Hepatic stellate cell (primary cell): ENCODE data around the gene TMEM219.

ENCODE experiments used
- DNase-seq: peaks from one replicate; pipeline ENCODE4 v3.0.0; 2011; ENCODE audit warnings: low spot score

The TMEM219 gene

DNA sequence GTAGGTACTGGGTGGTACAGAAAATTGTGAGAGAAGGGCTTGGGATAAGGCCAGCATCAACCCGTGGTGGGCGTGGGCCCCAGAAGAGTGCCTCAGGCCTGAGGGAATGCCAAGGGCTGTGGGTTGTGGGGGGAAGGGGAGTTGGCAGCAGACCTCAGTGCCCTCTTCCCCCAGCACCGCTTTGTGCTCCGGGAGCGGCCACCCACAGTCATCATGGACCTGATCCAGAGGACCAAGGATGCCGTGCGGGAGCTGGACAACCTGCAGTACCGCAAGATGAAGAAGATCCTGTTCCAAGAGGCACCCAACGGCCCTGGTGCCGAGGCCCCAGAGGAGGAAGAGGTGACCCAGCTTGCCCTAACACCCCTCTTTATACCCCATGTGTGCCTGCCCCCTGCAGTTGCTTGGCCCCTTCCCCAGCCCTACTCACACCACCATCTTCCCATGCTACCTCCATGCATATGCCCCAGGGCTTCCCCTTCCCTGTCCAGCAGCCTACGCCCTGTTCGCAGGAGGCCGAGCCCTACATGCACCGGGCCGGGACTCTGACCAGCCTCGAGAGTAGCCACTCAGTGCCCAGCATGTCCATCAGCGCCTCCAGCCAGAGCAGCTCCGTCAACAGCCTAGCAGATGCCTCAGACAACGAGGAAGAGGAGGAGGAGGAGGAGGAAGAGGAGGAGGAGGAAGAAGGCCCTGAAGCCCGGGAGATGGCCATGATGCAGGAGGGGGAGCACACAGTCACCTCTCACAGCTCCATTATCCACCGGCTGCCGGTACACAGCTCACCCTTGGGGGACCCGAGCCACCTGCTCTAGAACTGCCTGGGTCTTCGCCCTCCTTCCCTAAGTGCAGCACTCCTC lies 20.9 kb downstream of the TMEM219 start:
- DNase-seq: no peak

DNA sequence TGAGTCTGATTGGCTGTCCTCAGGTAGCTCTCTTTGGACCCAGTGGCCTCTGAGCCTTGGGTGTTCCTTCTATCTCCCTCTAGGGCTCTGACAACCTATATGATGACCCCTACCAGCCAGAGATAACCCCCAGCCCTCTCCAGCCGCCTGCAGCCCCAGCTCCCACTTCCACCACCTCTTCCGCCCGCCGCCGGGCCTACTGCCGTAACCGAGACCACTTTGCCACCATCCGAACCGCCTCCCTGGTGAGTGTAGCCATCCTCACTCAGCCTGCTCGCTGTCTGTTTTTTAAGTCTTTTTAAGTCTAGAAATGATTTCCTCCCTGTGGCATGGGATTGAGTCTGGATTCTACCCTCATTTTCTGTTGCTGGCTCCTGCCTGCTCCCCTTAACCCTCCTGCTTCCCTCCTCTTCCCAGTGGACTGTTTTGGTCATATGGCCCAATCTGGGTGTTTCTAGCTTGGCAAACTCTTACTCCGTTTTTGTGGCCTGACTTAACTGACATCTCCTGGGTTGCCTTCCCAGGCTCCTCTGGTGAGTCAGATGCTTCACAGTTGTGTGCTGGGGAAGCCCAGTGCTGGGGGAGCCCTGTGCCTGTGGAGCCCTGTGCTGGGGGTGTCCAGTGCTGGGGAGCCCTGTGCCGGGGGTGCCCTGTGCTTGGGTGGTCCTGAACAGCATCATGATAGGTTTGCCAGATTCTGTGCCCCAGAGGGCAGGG lies 21.7 kb downstream of the TMEM219 start:
- no peak for DNase-seq

DNA sequence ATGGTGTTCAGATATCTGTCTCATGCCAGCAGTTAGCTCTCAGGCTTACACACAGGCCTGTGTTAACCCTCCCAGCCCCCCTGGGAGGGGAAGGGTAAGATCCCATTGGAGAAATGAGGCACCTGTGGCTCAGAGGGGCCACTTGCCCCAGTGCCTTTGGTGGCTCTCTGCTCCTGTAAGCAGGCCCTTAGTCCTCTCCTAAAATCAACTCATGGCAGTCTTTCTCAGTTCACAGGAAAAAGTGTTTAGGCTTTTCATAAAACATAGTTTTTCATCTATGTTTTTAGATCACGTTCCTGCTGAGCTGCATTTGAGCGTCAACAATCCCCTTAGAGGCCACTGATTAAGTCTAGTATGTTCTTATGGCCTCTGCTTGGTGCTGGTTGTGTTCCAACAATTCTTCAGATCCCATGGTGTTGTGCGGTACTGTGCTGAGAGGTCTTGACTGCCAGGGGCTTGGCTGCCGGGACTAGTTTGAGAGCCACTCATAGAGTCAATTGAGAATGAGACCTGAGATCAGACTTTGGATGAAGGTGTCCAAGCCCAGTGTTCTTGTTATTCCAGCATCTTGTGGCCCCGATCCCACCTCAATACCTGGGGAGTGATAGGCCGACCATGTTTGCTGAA lies 22.4 kb downstream of the TMEM219 start:
- no peak for DNase-seq

DNA sequence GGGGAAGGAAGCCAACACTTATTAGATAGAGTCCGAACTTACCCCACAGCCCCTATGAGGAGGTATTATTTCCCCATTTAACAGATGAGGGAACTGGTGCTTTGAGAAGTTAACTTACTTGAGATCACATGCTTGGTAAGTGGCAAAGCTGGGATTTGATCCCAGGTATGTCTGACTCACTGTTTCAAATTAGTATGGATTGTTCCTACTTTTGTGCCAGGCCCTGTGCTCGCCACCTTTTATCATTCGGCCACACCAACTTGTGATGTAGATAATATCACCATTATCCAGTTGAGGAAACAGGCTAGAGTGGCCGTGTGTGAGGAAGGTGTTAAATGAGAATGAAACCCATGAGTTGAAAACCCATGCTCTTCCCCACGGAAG lies 22.9 kb downstream of the TMEM219 start:
- no peak for DNase-seq

DNA sequence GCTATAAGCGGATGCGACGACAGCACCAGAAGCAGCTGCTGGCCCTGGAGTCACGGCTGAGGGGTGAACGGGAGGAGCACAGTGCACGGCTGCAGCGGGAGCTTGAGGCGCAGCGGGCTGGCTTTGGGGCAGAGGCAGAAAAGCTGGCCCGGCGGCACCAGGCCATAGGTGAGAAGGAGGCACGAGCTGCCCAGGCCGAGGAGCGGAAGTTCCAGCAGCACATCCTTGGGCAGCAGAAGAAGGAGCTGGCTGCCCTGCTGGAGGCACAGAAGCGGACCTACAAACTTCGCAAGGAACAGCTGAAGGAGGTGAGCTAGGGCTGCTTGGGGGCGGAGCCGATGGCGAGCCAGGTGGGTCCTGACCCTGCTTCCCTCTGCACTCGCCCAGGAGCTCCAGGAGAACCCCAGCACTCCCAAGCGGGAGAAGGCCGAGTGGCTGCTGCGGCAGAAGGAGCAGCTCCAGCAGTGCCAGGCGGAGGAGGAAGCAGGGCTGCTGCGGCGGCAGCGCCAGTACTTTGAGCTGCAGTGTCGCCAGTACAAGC lies 23.5 kb downstream of the TMEM219 start:
- no peak for DNase-seq

DNA sequence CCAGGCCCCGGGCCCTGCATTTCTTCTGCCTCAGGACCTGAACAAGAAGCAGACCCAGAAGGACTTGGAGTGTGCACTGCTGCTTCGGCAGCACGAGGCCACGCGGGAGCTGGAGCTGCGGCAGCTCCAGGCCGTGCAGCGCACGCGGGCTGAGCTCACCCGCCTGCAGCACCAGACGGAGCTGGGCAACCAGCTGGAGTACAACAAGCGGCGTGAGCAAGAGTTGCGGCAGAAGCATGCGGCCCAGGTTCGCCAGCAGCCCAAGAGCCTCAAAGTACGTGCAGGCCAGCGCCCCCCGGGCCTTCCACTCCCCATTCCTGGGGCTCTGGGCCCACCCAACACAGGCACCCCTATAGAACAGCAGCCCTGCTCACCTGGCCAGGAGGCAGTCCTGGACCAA lies 24.4 kb downstream of the TMEM219 start:
- DNase-seq: no peak

DNA sequence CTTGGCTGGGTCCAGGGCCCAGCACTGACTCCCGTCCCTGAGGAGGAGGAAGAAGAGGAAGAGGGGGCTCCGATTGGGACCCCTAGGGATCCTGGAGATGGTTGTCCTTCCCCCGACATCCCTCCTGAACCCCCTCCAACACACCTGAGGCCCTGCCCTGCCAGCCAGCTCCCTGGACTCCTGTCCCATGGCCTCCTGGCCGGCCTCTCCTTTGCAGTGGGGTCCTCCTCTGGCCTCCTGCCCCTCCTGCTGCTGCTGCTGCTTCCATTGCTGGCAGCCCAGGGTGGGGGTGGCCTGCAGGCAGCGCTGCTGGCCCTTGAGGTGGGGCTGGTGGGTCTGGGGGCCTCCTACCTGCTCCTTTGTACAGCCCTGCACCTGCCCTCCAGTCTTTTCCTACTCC lies 25.1 kb downstream of the TMEM219 start:
- no peak for DNase-seq

DNA sequence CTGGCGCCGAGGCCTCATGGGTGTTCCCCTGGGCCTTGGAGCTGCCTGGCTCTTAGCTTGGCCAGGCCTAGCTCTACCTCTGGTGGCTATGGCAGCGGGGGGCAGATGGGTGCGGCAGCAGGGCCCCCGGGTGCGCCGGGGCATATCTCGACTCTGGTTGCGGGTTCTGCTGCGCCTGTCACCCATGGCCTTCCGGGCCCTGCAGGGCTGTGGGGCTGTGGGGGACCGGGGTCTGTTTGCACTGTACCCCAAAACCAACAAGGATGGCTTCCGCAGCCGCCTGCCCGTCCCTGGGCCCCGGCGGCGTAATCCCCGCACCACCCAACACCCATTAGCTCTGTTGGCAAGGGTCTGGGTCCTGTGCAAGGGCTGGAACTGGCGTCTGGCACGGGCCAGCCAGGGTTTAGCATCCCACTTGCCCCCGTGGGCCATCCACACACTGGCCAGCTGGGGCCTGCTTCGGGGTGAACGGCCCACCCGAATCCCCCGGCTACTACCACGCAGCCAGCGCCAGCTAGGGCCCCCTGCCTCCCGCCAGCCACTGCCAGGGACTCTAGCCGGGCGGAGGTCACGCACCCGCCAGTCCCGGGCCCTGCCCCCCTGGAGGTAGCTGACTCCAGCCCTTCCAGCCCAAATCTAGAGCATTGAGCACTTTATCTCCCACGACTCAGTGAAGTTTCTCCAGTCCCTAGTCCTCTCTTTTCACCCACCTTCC lies 25.6 kb downstream of the TMEM219 start:
- DNase-seq: no peak

DNA sequence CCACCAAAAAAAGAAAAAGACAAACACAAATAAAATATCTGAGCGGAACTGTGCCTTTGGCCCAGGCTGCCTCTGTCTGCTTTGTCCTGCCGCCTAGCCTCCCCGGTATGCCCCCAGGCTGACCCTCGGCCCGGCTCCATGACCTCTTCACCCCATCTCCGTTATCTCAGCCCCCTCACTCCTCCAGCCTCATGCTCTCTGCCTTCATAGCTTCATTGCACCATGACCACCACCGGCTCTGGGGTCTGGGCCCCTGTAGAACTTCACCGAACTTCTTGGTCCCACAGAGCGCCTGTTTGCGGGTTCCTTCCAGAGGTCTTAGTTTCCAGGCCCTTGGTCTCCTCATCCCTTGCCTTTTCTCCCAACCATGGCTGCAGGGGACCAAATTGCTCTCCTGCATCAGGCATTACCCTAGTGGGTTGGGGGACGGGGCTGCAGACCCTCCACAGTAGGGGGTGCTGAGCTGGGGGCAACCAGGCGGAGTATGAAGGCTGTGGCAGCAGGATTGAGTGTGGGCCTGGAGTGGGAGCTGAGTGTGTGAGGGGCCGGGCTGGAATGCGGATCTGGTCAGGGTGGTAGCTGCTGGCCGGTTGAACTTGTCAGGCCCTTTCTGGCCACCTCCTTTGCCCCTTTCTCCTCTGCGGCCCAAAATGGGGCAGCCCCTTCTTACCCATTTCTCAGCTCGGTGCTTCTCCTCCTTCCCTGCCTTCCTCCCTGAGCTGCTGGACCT lies 26.6 kb downstream of the TMEM219 start:
- no peak for DNase-seq

DNA sequence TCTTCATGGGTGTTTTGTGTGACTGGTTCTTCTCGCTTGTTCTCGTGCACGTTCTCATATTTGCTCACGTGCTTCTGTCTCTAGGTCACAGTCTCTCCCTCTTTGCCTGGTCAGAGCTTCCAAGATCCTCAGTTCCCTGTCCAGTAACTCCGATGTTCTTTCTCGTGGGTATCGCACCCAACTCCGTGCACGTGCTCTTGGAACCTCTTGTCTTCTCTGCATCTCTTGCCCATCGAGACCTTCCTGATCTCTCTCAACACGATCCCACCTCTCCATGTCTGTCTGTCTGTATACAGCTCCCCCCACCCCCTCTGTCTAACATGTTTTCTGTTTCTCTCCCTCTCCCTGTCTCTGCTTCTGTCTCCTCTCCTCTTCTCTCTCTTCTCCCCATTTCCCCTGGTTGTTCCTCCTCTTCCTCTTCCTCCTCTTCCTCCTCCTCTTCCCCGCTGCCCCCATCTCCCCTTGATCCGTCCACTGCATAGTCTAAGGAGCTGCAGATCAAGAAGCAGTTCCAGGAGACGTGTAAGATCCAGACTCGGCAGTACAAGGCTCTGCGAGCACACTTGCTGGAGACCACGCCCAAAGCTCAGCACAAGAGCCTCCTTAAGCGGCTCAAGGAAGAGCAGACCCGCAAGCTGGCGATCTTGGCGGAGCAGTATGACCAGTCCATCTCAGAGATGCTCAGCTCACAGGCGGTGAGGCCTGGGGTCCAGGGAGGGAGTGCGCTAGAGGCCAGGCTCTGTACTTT lies 27.4 kb downstream of the TMEM219 start:
- DNase-seq: no peak

DNA sequence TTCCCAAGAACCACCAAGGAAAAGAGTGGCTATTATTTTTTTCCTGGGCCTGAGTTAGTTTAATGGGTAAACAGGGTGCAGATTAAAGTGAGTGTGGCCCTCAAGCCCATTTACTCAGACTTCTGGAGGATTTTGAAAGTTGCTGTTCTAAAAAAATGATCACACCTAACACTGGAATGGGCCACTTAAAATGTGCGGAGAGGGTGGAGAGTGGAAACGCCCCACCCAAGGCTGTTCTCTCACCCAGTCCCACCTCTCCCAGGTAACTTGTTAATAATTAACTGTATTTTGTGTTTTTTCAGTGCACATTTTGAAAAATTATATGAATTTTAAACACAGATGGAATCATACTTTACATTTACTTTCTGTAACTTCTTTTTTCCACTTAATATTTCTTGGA lies 28.2 kb downstream of the TMEM219 start:
- DNase-seq: no peak

DNA sequence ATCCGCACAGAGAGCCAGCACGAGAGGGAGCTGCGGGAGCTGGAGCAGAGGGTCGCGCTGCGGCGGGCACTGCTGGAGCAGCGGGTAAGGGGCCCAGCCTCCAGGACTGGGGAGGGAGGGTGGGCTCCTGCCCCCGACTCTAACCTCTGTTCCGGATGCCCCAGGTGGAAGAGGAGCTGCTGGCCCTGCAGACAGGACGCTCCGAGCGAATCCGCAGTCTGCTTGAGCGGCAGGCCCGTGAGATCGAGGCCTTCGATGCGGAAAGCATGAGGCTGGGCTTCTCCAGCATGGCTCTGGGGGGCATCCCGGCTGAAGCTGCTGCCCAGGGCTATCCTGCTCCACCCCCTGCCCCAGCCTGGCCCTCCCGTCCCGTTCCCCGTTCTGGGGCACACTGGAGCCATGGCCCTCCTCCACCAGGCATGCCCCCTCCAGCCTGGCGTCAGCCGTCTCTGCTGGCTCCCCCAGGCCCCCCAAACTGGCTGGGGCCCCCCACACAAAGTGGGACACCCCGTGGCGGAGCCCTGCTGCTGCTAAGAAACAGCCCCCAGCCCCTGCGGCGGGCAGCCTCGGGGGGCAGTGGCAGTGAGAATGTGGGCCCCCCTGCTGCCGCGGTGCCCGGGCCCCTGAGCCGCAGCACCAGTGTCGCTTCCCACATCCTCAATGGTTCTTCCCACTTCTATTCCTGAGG lies 29.1 kb downstream of the TMEM219 start:
- DNase-seq: no peak

DNA sequence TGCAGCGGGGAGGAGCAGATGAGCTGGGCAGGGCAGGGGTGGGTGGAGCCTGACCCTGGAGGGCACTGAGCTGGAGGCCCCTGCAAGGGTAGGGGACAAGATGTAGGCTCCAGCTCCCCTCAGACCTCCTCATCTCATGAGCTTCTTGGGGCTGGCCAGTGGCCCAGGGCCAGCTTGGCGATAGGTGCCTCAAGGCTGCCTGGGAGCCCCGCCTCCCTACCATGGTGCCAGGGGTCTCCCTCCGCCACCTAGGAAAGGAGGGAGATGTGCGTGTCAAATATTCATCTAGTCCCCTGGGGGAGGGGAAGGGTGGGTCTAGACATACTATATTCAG lies 29.7 kb downstream of the TMEM219 start:
- no peak for DNase-seq

DNA sequence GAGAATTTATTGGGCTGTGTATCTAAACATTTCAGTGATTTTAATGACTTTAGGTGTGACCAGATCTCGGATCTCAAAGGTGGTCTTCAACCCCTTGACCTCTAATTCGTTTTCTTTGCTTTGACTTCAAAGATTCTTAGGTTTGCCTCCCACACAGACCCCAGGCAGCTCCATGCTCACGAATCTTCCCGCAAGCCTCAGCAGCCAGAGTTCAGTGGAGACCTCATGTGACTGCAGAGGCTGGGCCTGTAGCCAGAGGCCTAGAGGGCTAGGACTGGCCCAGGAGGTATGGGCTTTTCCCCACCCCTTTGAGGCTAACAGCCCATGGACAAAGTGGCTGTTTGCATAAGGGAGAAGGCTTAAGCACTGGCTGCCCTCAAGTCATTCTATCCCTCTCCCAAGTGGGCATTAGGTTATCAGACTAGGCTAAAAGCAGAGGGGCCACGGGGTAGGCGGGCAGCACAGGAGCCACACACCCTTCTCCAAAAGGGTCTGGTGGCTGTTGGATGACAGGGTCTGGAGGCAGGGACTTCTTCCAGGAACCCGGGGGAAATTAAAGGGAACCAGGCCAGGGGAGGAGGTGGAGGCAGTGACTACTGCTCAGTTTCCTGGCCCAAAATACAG lies 30.6 kb downstream of the TMEM219 start:
- no peak for DNase-seq

DNA sequence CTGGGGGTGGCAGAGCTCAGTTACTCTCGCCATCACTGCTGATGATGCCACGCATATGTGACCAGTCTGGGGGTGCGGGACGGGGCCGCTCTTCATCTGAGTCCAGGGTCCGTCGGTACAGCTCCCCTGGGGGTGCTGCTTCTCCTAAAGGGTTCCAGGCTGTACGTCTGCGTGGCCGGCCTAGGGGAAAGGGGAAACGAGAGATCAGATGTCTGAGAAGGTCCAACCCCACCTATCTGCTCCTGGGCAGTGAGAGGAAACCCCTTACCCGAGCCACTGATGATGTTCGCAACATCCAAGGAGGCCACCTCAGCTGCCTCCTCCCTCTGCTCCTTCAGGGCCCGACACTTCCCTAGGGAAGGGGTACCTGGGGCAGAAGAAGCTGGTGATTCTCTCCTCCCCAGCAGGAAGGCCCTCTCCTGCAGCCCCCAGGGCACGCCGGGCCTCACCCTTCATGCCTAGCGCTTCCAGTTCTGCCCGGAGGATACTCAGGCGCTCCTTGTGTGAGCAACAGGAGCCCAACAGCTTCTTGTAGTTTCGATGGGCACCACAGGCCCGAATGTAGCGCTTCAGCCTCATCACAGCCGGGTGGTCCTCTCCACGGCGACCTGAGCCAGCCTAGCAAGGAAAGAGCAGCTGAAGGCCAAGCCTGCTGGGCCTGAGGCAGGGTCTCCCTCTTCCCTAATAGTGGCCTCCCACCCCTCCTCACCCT lies 31.5 kb downstream of the TMEM219 start:
- DNase-seq: no peak

DNA sequence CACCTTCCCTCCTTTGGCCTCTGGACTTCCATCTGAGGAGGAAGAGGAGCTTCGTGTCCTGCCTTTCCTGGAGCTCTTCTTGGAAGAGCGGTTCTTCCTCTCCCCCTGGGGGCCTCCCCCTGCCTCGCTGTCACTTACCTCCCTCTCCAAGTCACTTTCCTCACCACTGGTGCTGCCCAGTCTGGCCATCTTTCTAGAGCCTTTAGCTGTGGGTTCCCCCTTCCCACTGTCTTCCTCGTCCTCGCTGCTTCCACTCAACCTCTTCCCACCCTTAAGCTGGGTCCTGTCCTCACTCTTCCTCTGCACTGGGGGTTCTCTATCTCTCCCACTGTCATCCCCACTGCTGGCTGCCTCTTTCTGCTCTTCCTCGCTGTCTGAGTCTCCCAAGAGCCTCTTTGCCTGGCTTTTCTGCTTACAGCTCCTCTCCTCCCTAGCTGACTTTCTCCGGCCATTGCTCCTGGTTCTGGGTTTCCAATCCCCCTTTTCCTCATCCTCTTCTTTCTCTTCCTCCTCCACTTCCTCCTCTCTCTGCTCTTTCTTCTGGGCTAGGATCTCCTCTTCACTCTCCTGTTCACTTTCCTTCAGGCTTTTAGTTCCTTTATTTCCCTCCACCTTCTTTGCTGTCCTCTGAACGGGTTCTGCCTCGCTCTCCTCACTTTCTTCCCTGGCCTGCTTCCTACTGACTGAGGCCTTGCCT lies 32.2 kb downstream of the TMEM219 start:
- no peak for DNase-seq

DNA sequence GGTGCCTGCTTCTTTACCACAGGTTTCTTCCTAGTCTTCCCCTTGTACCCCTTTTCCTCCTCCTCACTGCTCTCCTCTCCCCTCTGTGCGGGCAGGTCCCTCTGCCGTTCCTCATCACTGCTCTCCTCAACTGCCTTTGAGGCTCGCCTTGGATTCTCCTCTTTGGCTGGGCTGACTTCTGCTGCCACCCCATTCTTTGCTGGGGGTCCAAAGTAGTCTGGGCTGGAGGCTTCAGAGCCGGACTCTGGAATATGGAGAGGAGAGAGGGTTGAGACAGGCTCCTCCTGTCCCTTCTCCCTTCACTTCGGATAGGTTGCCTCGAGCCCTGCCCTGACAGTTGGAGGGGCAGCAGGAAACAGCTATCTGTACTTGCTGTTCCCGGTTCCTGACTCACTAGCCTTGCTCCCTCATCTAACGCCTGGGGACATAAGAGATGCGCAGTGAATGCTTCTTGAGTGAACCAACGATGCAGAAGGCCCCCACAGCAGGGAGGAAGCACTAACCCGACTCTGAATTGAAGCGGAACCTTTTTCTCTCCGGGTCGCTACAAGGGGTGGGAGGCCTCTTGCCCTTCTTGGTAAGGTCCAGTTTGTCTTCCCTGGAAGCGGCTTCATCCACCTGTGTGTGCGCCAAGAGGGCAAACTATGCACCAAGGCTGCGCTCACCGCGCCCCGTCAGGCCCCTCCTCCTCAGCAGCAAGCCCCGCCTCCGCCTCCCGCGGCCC lies 32.9 kb downstream of the TMEM219 start:
- peak; percentile 71 for DNase-seq
